Endothelial cell of umbilical vein (primary cell): ENCODE measurements around the gene ECHDC1. TPM values are rescaled to one million over a fixed set of nuclear protein-coding genes. Genes with fewer than 3 reads are reported as not detected.

ENCODE experiments used
- BruUV-seq: library from RNA; stranded (reverse); fragments of 400-500 nt; replicated peaks from 2 replicates; lab custom pipeline; 2021; lab: Mats Ljungman, UMichigan
- CTCF ChIA-PET: fragments of 300-600, 350-600 bp; sonication (Branson Sonifier 250); formaldehyde crosslinking; loops from one replicate; lab custom pipeline; 2021; ENCODE audit warnings: antibody characterized with exemption, inconsistent platforms; lab: Charles Lee
- POLR2A ChIA-PET: fragments of 300-600, 350-600 bp; sonication (Branson Sonifier 250); formaldehyde crosslinking; loops from one replicate; lab custom pipeline; 2021; ENCODE audit warnings: antibody characterized with exemption, inconsistent platforms; lab: Charles Lee
- DNase-seq: peaks from one replicate; pipeline ENCODE4 v3.0.0-alpha.2; 2011; ENCODE audit warnings: low read depth, low spot score
- FAIRE-seq: peaks from 2 replicates; lab custom pipeline; 2011; peaks lifted over from hg19 to GRCh38; lab: Jason Lieb, UNC
- H2AFZ ChIP-seq: 2 replicates; pipeline ENCODE4 v1.6.0; 2012; ENCODE audit warnings: low read depth, low read length, control low read depth, inconsistent platforms
- H3K27ac ChIP-seq: 2 replicates; pipeline ENCODE4 v1.5.1; 2011; ENCODE audit warnings: low read depth, mild to moderate bottlenecking, control low read depth, low read length, moderate library complexity; ENCODE audit not compliant: insufficient read depth
- H3K27me3 ChIP-seq, 2 experiments: 2 replicates each; pipeline versions ENCODE4 v1.6.0 to v1.6.1; 2011; ENCODE audit warnings: low read length in 2 of 2, mixed read lengths in 1 of 2; ENCODE audit not compliant: control insufficient read depth in 2 of 2, insufficient read depth in 2 of 2
- H3K36me3 ChIP-seq, 2 experiments: 2 replicates in 1 of 2; 3 replicates in 1 of 2; pipeline ENCODE4 v1.5.1; 2011; ENCODE audit warnings: low read length in 2 of 2, mild to moderate bottlenecking in 1 of 2, moderate library complexity in 1 of 2; ENCODE audit not compliant: control insufficient read depth in 2 of 2, insufficient read depth in 2 of 2; ENCODE audit errors: extremely low read depth in 1 of 2
- H3K4me1 ChIP-seq: 3 replicates; pipeline ENCODE4 v1.5.1; 2011; ENCODE audit warnings: mild to moderate bottlenecking, low read length; ENCODE audit not compliant: control insufficient read depth, insufficient read depth; ENCODE audit errors: extremely low read depth
- H3K4me2 ChIP-seq: 2 replicates; pipeline ENCODE4 v1.6.1; 2011; ENCODE audit warnings: low read length, control low read depth, mixed read lengths; ENCODE audit not compliant: insufficient read depth
- H3K4me3 ChIP-seq, 3 experiments: fragments of 200-600 bp in 1 of 3; sonication (generic), shearing (Covaris generic) in 1 of 3; replicated peaks in 1 of 3; 2 replicates each; pipeline ENCODE4 v1.5.1; 2011 to 2016; ENCODE audit warnings: control low read depth in 3 of 3, low read length in 3 of 3, mild to moderate bottlenecking in 2 of 3, inconsistent platforms in 1 of 3, low read depth in 1 of 3, moderate library complexity in 1 of 3; ENCODE audit not compliant: insufficient read depth in 1 of 3
- H3K79me2 ChIP-seq: 2 replicates; pipeline ENCODE4 v1.6.0; 2012; ENCODE audit warnings: low read length, inconsistent platforms; ENCODE audit not compliant: control insufficient read depth, insufficient read depth
- H3K9ac ChIP-seq: replicated peaks from 2 replicates; pipeline ENCODE3; 2011; ENCODE audit warnings: low read length, control low read depth; ENCODE audit not compliant: insufficient read depth; ENCODE audit errors: extremely low read depth
- H3K9me1 ChIP-seq: replicated peaks from 3 replicates; pipeline ENCODE4 v1.6.0; 2011; ENCODE audit warnings: mild to moderate bottlenecking, low read length; ENCODE audit not compliant: control insufficient read depth, insufficient read depth; ENCODE audit errors: extremely low read depth
- H3K9me3 ChIP-seq: replicated peaks from 2 replicates; pipeline ENCODE4 v1.5.1; 2012; ENCODE audit warnings: low read length, inconsistent platforms; ENCODE audit not compliant: control insufficient read depth, insufficient read depth
- H4K20me1 ChIP-seq: replicated peaks from 2 replicates; pipeline ENCODE3; 2011; ENCODE audit warnings: mild to moderate bottlenecking, low read length; ENCODE audit not compliant: control insufficient read depth, insufficient read depth; ENCODE audit errors: extremely low read depth
- EZH2 ChIP-seq: IDR thresholded peaks from 2 replicates; pipeline ENCODE4 v1.6.1; 2012; ENCODE audit warnings: borderline replicate concordance, low read depth, mild to moderate bottlenecking, moderate library complexity, low read length, inconsistent platforms; ENCODE audit not compliant: severe bottlenecking
- FOS ChIP-seq: IDR thresholded peaks from 2 replicates; pipeline ENCODE4 v1.6.1; 2011; ENCODE audit warnings: mild to moderate bottlenecking, low read length, moderate library complexity, borderline replicate concordance; ENCODE audit not compliant: insufficient read depth
- GATA2 ChIP-seq: IDR thresholded peaks from 2 replicates; pipeline ENCODE4 v1.7.0; 2011; ENCODE audit warnings: low read depth, mild to moderate bottlenecking, moderate library complexity, mixed read lengths, low read length; ENCODE audit not compliant: insufficient read length, insufficient read depth
- JUN ChIP-seq: IDR thresholded peaks from 2 replicates; pipeline ENCODE4 v1.6.1; 2011; ENCODE audit warnings: borderline replicate concordance, low read depth; ENCODE audit not compliant: insufficient read length, insufficient read depth
- MYC ChIP-seq: IDR thresholded peaks from one replicate; pipeline ENCODE4 v1.6.1; 2011; ENCODE audit warnings: mild to moderate bottlenecking, low read depth, low read length
- POLR2A ChIP-seq: IDR thresholded peaks from 2 replicates; pipeline ENCODE4 v1.6.1; 2012; ENCODE audit warnings: low read depth, mild to moderate bottlenecking, control low read depth, low read length
- POLR2AphosphoS5 ChIP-seq: IDR thresholded peaks from 2 replicates; pipeline ENCODE4 v1.6.1; 2012; ENCODE audit warnings: low read depth, mild to moderate bottlenecking, control low read depth, low read length, moderate library complexity; ENCODE audit not compliant: insufficient read depth
- dilution Hi-C: fragments of 300-500 bp; cut with MboI; formaldehyde crosslinking; loops from one replicate; pipeline ENCODE4 v1.15.0; 2019; ENCODE audit warnings: low sequenced_read_pairs; ENCODE audit not compliant: extremely low pct_ligation_motif_present
- intact Hi-C: fragments of 100-400 bp; cut with micrococcal nuclease; formaldehyde crosslinking; loops from one replicate; pipeline ENCODE4 v1.10.0; 2022
- polyA plus RNA-seq, 4 experiments: library from polyadenylated mRNA; depleted of rRNA in 3 of 4; stranded (reverse) in 3 of 4; unstranded in 1 of 4; fragments of >200 nt; gene quantifications; 2 replicates each; pipeline versions ENCODE4 v1.2.1 to v1.2.3, GENCODE V29; 2011 to 2012; ENCODE audit warnings: missing spikeins in 1 of 4
- total RNA-seq: library from RNA; stranded (reverse); gene quantifications from 2 replicates; pipeline ENCODE4 v1.2.3, GENCODE V29; 2021
- TF ChIP-seq, protein P1 (sequence below), 2 donors: IDR thresholded peaks; 1 replicate in 1 of 2; 2 replicates in 1 of 2; pipeline ENCODE4 v1.5.1; 2011; ENCODE audit warnings: low read length in 2 of 2, mild to moderate bottlenecking in 2 of 2, moderate library complexity in 2 of 2, control low read depth in 1 of 2, inconsistent platforms in 1 of 2, low read depth in 1 of 2; ENCODE audit not compliant: insufficient read depth in 1 of 2; ENCODE audit errors: extremely low read depth in 1 of 2
- TF ChIP-seq, protein P2 (sequence below): IDR thresholded peaks from 2 replicates; pipeline ENCODE4 v1.6.1; 2011; ENCODE audit not compliant: insufficient read depth, insufficient read length

ECHDC1 gene
- total and polyA plus RNA-seq, 2 donors (not counting 3 experiments of a cell fraction or from before 2014, with no cell fraction given) = 8.1 to 36.8 TPM

DNA sequence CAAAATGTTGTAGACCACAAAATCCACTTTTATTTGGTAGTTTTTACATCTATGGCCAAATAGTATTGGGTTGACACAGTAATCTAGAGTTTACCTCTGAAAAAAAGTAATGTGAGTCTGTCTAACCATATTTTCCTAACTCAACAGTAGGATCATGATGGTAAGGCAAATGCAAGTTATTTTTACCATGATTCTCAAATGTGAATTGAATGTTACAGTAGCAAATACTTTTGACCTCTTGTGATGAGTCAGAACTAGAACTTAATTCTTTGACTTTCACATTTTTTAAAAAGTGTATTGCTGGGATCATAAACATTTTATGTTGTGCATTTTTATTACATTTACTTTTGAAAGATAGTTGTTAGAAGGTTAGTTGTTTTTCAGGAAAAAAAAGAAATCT lies 54.7 kb downstream of the ECHDC1 start:
- H3K79me2 ChIP-seq = peaks cover 2% of the 10 kb centered on the region
- no peaks in the 10 kb centered on the region for H3K27me3 ChIP-seq
- no peak overlapping the region for H3K9ac ChIP-seq
- BruUV-seq = no TSS peak
- POLR2A ChIA-PET = no interaction called here
- FAIRE-seq (no peak), DNase-seq (no peak)
- H3K36me3 ChIP-seq = peaks cover 11 to 20% of the 10 kb centered on the region in 2 experiments
- H3K9me1 ChIP-seq = no peaks in the 10 kb centered on the region
- H3K4me3 ChIP-seq = no peak overlapping the region
- H4K20me1 ChIP-seq = no peaks in the 10 kb centered on the region
- no peaks in the 10 kb centered on the region for H3K9me3 ChIP-seq
- dilution Hi-C loops (no loop called here), intact Hi-C loops (no loop called here)
- H3K4me1 ChIP-seq = no peaks in the 10 kb centered on the region
- H3K4me2 ChIP-seq = no peak overlapping the region
- TF ChIP-seq GATA2 (no peak), EZH2 (no peak), MYC (no peak), POLR2AphosphoS5 (no peak), JUN (no peak), FOS (no peak), POLR2A (no peak)
- TF ChIP-seq, protein P1, sequence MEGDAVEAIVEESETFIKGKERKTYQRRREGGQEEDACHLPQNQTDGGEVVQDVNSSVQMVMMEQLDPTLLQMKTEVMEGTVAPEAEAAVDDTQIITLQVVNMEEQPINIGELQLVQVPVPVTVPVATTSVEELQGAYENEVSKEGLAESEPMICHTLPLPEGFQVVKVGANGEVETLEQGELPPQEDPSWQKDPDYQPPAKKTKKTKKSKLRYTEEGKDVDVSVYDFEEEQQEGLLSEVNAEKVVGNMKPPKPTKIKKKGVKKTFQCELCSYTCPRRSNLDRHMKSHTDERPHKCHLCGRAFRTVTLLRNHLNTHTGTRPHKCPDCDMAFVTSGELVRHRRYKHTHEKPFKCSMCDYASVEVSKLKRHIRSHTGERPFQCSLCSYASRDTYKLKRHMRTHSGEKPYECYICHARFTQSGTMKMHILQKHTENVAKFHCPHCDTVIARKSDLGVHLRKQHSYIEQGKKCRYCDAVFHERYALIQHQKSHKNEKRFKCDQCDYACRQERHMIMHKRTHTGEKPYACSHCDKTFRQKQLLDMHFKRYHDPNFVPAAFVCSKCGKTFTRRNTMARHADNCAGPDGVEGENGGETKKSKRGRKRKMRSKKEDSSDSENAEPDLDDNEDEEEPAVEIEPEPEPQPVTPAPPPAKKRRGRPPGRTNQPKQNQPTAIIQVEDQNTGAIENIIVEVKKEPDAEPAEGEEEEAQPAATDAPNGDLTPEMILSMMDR (IDR thresholded peaks at IDR 0.05; ENCODE audit: extremely low read depth in 1 of 2, insufficient read depth in 1 of 2, low read depth in 1 of 2, low read length in 2 of 2) = no peak
- TF ChIP-seq, protein P2, sequence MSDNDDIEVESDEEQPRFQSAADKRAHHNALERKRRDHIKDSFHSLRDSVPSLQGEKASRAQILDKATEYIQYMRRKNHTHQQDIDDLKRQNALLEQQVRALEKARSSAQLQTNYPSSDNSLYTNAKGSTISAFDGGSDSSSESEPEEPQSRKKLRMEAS = no peak
- no peak overlapping the region for H3K27ac ChIP-seq
- no peak overlapping the region for H2AFZ ChIP-seq
- CTCF ChIA-PET = interaction anchor here (1.6 kb wide), 1 partner anchor 13 kb away, joined by 13 read pairs; no protein-coding TSS in a partner anchor
